HL-60 (cell line): ENCODE results near the gene RAB36.

ENCODE experiments used
- CTCF ChIP-seq: IDR thresholded peaks from one replicate; pipeline ENCODE4 v1.5.1; 2011; ENCODE audit warnings: low read length, control low read depth, inconsistent platforms; ENCODE audit not compliant: insufficient read depth
- GABPA ChIP-seq: IDR thresholded peaks from 2 replicates; pipeline ENCODE4 v1.6.1; 2012; ENCODE audit warnings: low read depth
- SPI1 ChIP-seq: IDR thresholded peaks from 2 replicates; pipeline ENCODE4 v1.6.1; 2012; ENCODE audit warnings: low read depth, mild to moderate bottlenecking, borderline replicate concordance

- TF ChIP-seq CTCF, result no peak
- TF ChIP-seq GABPA, result no peak
- no peak for TF ChIP-seq SPI1
These were observed 40.9 kb upstream of the RAB36 start for GRCh38 chr22:23104187-23104971.
